GM18508 (cell line): ENCODE data around the gene FAM163A.

Experiments
- ATAC-seq: cut with Tn5 transposase; IDR thresholded peaks from one replicate; pipeline ENCODE4 v1.9.1; 2021; ENCODE audit warnings: moderate number of reproducible peaks; ENCODE audit not compliant: insufficient read depth, unreplicated experiment

The FAM163A gene

GRCh38 chr1:179748772-179749171 is 5.7 kb downstream of the FAM163A start:
- no peak for ATAC-seq

DNA sequence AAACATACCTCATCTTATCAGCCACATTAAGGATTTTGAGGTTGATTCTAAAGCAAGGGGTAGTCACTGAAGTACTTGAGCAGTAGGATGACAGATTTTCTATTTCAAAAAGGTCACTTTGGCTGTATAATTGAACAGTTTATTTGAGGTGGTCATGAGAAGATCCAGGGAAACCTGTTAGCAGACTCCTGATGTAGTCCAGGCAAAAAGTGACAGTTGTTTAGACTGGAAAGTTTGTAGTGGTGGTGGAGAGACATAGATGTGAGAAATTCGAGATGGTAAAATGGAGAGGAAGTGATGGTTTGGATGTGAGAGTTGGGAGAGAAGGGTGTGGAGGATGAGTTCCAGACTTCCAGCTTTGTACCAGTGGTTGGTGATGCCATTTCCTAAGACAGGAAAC is 7.5 kb downstream of the FAM163A start:
- no peak for ATAC-seq

DNA sequence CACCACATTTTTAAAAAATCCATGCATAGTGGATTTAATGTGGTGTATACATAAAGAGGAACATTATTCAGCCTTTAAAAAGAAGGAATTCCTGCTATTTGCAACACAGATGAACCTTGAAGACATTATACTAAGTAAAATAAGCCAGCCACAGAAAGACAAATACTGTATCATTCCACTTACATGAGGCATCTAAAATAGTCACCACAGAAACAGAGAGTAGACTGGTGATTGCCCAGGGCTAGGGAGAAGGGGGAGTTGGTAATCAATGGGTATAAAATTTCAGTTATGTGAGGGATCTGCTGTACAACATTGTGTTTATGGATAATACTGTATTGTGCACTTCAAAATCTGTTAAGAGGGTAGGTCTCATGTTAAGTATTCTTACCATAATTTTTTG is 10.0 kb downstream of the FAM163A start:
- ATAC-seq, result no peak

DNA sequence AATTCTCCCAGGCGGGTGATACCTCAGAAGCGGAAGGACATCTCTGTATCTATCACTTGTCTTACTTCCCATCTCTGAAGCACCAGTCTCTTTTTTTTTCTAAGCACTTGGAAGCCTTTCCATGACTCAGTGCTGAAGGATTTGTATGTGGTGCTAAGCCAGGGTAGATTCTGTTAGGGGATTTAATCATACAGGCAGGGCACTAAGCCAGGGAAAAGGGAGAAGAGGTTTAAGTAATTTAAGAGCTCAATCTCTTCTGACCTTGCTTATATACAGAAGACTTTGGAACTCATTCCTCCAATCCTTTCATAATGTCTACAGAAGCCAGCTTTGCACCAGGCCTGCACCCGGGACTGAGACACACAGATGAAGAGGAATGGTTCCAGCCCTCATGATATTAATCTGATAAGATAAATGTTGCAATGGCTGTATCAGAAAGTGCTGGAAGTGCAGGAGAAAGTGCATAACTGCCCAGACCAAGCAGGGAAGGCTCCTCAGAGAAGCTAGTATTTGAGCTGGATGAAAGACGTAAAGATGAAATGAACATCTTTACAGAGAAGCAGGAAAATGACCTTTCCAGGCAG is 11.0 kb downstream of the FAM163A start:
- ATAC-seq, result no peak

DNA sequence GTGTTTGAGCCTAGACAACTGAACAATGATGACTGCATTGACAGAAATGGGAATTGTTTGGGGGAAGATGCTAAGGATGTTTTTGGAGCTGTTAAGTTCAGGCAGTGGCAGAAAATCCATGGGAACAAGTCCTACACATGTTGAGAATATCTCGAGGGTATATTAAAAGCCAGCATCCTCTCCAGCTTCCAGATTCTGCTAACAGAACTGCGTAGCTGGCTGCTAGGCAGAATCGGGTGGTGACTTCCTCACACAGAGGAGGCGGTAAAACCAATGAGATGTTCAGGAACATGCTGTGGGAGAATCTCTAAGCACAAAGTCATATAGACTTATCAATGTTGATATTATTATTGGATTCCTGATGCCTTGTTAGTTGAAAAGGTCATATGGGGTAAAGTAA is 14.8 kb downstream of the FAM163A start:
- ATAC-seq, result no peak

GRCh38 chr1:179760521-179760920 is 17.4 kb downstream of the FAM163A start:
- no peak for ATAC-seq

DNA sequence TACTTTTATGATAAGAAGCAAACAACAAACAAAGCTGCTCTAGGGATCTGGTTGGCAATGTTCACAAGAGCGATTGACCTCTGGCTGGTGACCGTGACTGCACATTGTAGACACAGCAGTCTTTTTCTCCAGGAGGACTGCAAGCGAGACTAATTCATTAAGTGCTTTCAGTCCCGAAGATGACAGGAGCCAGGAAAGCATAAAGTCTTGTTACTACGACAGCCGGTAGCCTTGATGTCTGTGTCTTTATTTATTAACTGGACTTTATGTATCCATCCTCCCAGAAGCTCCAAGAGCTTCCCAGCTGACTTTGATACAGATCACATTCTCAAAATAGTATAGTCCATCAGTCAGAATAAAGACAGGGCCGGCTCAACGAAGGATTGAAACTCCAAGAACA is 18.2 kb downstream of the FAM163A start:
- ATAC-seq, result no peak

DNA sequence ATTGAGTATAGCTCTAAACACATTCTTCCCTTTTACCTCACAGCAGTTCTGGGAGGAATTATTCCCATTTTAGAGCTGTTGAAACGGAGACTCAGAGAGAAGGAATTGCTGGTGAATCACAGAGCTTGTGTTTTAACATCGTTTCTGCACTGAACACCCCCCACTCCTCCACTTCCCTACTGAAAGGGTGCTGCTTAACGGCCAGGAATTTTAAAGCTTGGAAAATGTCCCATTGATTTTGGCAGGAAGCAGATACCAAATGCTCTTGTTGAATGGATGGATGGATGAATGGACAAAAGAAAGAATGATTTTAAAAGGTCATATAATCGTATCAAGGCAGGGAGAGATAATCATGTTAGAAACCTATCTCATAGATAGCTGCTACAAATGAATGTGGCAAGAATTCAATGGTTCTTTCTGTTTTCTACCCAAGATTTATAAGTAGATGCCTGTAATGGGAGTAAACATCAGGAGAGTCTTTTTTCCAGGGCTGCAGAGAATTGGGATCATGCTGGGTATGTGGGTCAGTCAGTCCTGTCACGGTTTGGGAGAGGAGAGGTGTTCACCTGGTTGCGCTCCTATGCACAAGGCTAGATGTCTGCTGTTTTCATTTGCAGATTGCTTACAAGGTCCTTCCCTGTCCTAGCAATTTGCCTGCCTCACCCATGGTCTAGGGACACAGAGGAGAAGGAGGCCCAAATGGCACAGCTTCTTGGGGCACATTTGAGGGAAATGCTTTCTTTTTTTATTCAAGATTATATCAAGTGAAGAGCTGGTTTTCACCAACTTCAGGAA is 19.0 kb downstream of the FAM163A start:
- no peak for ATAC-seq

DNA sequence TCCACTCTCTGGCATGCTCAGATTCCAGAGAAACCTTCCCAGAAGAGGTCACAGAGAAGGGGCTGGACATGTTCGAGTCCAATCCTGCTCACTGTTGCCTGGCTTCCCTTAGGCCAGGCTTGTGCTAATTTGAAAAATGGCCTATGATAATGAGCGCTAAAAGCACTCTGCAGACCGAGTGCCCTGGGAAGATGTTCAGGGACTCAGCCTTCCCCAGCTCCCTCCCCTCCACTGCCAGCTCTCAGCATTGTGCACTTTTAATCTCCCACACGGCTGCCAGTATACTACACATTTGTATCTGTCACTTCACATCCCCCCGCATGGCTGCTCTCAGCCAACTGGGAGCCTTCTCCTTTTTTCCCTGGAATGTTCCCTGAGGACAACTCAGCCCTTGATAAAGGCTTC is 24.1 kb downstream of the FAM163A start:
- ATAC-seq, result no peak

DNA sequence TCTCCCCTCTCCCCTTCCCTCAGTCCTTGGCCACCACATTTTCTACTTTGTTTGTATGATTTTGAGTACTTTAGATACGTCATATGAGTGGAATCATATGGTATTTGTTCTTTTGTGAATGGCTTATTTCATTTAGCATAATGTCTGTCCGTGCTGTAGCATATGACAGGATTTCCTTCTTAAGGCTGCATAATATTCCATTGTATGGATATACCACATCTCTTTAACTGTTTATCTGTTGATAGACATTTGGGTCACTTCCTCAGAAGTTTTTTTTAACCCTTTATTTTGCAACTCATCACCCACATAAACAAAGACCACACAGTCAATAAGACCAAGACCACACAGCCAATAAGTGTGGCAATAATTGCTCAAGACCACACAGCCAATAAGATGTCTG is 24.9 kb downstream of the FAM163A start:
- no peak for ATAC-seq

DNA sequence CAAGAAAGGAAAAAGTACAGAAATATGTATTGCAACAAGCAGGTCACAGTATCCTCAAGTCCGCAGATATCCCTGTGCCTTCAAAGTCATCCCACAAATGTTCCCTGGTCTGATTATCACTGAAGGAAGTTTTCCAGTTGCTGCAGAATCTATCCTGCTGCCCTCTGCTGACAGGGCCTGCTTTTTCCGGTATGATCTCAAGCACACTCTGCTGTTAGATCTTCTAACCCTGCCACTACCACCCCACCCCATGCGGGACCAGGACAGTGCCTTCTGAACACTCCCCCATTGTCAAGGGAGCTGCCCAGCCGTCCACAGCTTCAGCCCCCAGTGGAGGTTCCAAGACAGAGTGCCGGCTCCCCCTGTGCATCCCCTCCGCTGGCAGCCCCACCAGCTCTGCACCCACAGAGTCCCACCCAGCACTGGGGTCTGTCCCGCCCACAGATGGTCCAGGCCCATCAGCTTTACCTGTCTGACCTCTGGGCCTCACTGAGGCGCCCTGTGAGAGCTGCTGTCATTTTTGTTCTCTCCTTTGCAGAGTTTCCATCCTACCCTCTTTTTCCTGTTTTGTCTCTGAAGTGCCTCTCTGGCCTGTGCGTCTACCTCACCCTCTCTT is 27.9 kb downstream of the FAM163A start:
- ATAC-seq, result no peak

- ATAC-seq, result no peak
Measured at GRCh38 chr1:179773264-179773663, 30.2 kb downstream of the FAM163A start.

DNA sequence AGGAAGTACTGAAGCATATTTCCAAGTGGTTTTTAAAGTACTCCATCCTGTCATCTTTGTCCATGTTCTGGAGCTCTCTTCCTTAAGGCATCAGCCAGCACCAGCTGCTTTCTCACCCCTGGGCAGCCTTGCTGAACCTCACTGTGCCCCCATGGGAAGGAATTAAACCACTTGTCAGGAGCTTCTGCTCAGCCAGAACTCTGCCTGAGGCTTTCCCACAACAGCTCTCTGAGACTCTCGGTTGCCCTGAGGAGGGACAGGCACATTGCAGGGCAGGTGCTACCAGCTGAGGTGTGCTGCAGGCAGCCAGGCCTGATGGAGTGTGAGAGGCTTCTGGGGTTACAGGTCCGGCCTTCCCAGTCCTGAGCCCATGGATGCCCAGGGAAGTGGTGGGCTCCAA is 30.9 kb downstream of the FAM163A start:
- ATAC-seq, result no peak

DNA sequence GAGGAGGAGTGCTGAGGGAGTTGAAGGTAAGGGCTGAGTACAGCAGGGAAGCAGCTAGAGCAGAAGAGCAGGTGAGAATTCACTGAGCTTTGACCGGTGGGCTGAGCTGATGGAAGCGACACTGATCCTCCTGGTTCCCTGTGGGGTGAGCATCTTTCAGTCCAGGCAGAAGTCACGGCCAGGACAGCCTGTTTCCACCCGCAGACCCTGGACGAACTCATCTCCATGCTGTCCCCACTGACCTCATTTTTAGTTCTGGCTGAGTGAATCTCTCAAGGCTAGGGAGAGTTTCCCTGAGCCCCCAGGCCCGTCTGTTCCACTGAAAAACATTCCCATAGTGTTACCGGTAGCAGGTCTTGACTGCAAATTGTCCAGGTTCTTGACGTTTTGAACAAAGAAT is 31.5 kb downstream of the FAM163A start:
- ATAC-seq, result no peak

GRCh38 chr1:179775009-179775408 is 31.9 kb downstream of the FAM163A start:
- no peak for ATAC-seq

GRCh38 chr1:179776831-179777230 is 33.7 kb downstream of the FAM163A start:
- no peak for ATAC-seq

DNA sequence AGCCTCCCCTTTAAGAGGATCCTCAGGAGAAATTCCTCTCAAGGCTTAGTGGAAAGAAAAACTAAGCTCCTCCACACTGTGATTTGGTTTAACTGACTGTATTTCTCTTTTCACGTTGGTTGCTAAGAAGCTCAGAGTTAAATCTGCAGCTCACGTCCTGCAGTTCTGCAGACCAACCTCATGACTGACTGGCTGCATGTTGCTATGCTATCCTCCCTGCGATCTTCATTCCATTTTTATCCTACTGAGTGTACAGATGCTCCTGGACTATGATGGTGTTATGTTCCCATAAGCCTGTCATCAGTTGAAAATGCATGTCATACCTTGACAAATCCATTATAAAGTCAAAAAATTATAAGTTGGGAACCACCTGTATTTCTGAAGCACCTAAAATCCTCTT is 34.6 kb downstream of the FAM163A start:
- ATAC-seq, result no peak

DNA sequence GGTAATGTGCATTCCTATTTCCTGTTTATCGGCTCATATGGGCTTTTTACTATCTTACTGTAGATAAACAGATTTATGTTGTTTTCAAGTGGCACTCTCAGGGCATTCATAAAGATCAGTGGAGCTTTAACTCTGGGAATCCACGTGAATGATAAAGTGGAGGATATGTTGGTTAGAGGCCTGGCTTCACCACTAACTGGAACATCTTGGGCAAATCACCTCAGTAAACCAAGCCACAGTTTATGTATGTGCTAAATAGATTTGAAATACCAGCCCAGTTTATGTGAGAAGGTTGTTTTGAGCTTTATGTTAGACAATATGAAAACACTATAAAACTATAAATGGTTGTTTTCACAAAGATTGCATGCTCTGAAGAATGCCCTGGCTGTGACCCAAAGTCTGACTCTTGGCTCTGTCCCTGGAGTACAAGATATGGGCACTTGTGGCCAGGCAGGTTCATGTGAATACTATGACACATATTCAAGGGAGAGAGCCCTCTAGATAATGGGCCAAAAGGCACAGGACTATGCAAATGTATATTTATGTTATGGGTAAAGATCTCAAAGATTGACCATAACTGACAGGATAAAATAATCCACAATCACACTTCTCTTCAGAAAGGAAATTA is 36.7 kb downstream of the FAM163A start:
- no peak for ATAC-seq

DNA sequence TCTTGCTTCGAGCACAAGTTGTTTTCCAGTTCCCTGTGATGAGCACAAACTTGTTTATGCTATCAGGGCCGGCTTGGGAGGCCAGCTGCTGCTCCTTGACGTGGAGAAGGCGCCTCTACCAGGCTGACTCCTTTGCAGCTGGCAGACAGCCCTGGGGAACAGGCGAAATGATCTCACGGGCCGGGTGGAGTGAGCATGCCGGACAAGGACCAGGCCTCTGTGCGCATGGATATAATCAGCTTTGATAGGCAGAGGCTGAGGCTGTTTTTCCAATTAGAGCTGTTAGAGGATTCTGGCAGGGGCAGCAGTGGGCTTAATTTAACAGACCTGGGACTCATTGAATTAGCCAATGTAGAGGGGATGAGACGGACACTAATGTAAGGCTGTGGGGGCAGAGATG is 38.9 kb downstream of the FAM163A start:
- ATAC-seq, result no peak

GRCh38 chr1:179785031-179785431 is 41.9 kb downstream of the FAM163A start:
- no peak for ATAC-seq

DNA sequence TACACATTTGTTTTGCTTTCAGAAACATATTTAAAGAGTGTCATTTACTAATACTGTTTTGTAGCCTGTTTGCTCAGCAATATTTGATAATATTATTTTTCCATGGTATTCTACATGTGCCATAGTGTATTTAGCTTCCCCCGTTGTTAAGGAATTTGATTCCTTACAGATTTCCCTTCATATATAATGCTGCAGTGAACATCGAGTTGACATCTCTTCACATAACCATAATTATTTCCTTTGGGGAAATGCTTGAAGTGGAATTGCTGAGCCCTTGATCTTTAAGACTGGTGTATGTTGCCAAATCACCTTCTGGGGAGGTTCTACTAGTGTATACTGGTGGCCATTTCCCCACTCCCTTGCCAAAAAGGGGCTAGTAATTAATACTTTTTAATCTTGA is 42.6 kb downstream of the FAM163A start:
- no peak for ATAC-seq
